Measurements from ENCODE around the gene PTPRN2. TPM values are rescaled to one million over a fixed set of nuclear protein-coding genes. Genes with fewer than 3 reads are reported as not detected.

The PTPRN2 gene
- total RNA-seq, 1 experiment from 2014 or later, result 0.11 TPM

GRCh38 chr7:158276414-158277218 lies 311.0 kb downstream of the PTPRN2 start:
- ChIA-PET CTCF (no interaction called here), POLR2A (ENCODE audit: low non-redundant PET) (no interaction called here)
- Histone ChIP-seq H3K9me3 (ENCODE audit: low read depth, low read length, poor library complexity, severe bottlenecking) (peaks cover 7% of the 10 kb centered on the region), H3K36me3 (ENCODE audit: insufficient read depth, low read length, poor library complexity, severe bottlenecking) (no peaks in the 10 kb centered on the region), H3K4me3 (ENCODE audit: low read depth, low read length, poor library complexity, severe bottlenecking) (no peak overlapping the region), H3K27me3 (replicated peaks; ENCODE audit: insufficient read depth, low read depth, low read length, poor library complexity) (peaks cover 2% of the 10 kb centered on the region), H3K27ac (ENCODE audit: low read depth, low read length, poor library complexity, severe bottlenecking) (no peak overlapping the region), H3K4me1 (ENCODE audit: insufficient read depth, low read length, poor library complexity, severe bottlenecking) (no peaks in the 10 kb centered on the region)
- intact Hi-C loops (cut with micrococcal nuclease; ENCODE audit: unreplicated experiment), result no loop called here
- DNase-seq (ENCODE audit: low spot score), result no peak
- TF ChIP-seq CTCF (conservative IDR thresholded peaks at IDR 0.05; ENCODE audit: low read depth, low read length), result no peak
- no peak for TF ChIP-seq EZH2 (IDR thresholded peaks at IDR 0.05; ENCODE audit: borderline replicate concordance, low read depth, low read length, poor library complexity, severe bottlenecking)
- no TSS peak for BruUV-seq (replicated peaks)

GRCh38 chr7:158275711-158276413 lies 311.8 kb downstream of the PTPRN2 start:
- Histone ChIP-seq H3K27me3 (replicated peaks; ENCODE audit: insufficient read depth, low read depth, low read length, poor library complexity) (peaks cover 2% of the 10 kb centered on the region), H3K36me3 (ENCODE audit: insufficient read depth, low read length, poor library complexity, severe bottlenecking) (no peaks in the 10 kb centered on the region), H3K4me1 (ENCODE audit: insufficient read depth, low read length, poor library complexity, severe bottlenecking) (no peaks in the 10 kb centered on the region), H3K9me3 (ENCODE audit: low read depth, low read length, poor library complexity, severe bottlenecking) (peaks cover 12% of the 10 kb centered on the region), H3K4me3 (ENCODE audit: low read depth, low read length, poor library complexity, severe bottlenecking) (no peak overlapping the region), H3K27ac (ENCODE audit: low read depth, low read length, poor library complexity, severe bottlenecking) (no peak overlapping the region)
- intact Hi-C loops (cut with micrococcal nuclease; ENCODE audit: unreplicated experiment), result no loop called here
- no peak for DNase-seq (ENCODE audit: low spot score)
- no TSS peak for BruUV-seq (replicated peaks)
- ChIA-PET CTCF (no interaction called here), POLR2A (ENCODE audit: low non-redundant PET) (no interaction called here)
- no peak for TF ChIP-seq EZH2 (IDR thresholded peaks at IDR 0.05; ENCODE audit: borderline replicate concordance, low read depth, low read length, poor library complexity, severe bottlenecking)
- TF ChIP-seq CTCF (conservative IDR thresholded peaks at IDR 0.05; ENCODE audit: low read depth, low read length), result no peak

- Histone ChIP-seq H3K9me3 (ENCODE audit: low read depth, low read length, poor library complexity, severe bottlenecking) (peaks cover 14% of the 10 kb centered on the region), H3K27me3 (replicated peaks; ENCODE audit: insufficient read depth, low read depth, low read length, poor library complexity) (no peaks in the 10 kb centered on the region), H3K27ac (ENCODE audit: low read depth, low read length, poor library complexity, severe bottlenecking) (no peak overlapping the region), H3K4me1 (ENCODE audit: insufficient read depth, low read length, poor library complexity, severe bottlenecking) (no peaks in the 10 kb centered on the region), H3K36me3 (ENCODE audit: insufficient read depth, low read length, poor library complexity, severe bottlenecking) (no peaks in the 10 kb centered on the region), H3K4me3 (ENCODE audit: low read depth, low read length, poor library complexity, severe bottlenecking) (no peak overlapping the region)
- POLR2A ChIA-PET (ENCODE audit: low non-redundant PET), result no interaction called here
- BruUV-seq (replicated peaks), result no TSS peak
- intact Hi-C loops (cut with micrococcal nuclease; ENCODE audit: unreplicated experiment), result no loop called here
- CTCF ChIA-PET, result no interaction called here
- no peak for DNase-seq (ENCODE audit: low spot score)
- TF ChIP-seq CTCF (conservative IDR thresholded peaks at IDR 0.05; ENCODE audit: low read depth, low read length), result no peak
- no peak for TF ChIP-seq EZH2 (IDR thresholded peaks at IDR 0.05; ENCODE audit: borderline replicate concordance, low read depth, low read length, poor library complexity, severe bottlenecking)
Measured at GRCh38 chr7:158274996-158275395, 312.6 kb downstream of the PTPRN2 start.

Data from A673 (cell line).